Panc1 (cell line): ENCODE results near the gene PHRF1. TPM values are rescaled to one million over a fixed set of nuclear protein-coding genes. Genes with fewer than 3 reads are reported as not detected.

Source experiments
- ATAC-seq: fragments of 200-7000 bp; cut with Tn5 transposase; 2 replicates; pipeline ENCODE4 v1.9.1; 2020; ENCODE audit warnings: mild to moderate bottlenecking, moderate library complexity
- Bru-seq: library from RNA; stranded (reverse); fragments of 400-500 nt; gene quantifications from one replicate; lab custom pipeline; 2021; lab: Mats Ljungman, UMichigan
- BruChase-seq, 2 experiments: library from RNA; stranded (reverse); fragments of 400-500 nt; gene quantifications; one replicate each; lab custom pipeline; 2021; lab: Mats Ljungman, UMichigan
- BruUV-seq: library from RNA; stranded (reverse); fragments of 400-500 nt; replicated peaks from 2 replicates; lab custom pipeline; 2021; lab: Mats Ljungman, UMichigan
- CTCF ChIA-PET: fragments of 300-600 bp; sonication (Branson Sonifier 250); formaldehyde crosslinking; loops from one replicate; lab custom pipeline; 2022; ENCODE audit warnings: antibody characterized with exemption; lab: Charles Lee
- POLR2A ChIA-PET: fragments of 300-600 bp; sonication (Branson Sonifier 250); formaldehyde crosslinking; loops from one replicate; lab custom pipeline; 2022; ENCODE audit warnings: antibody characterized with exemption; lab: Charles Lee
- DNase-seq: peaks from one replicate; pipeline ENCODE4 v3.0.0-alpha.2; 2010; ENCODE audit warnings: low read depth, low spot score
- H3K27ac ChIP-seq: 2 replicates; pipeline ENCODE4 v1.5.1; 2011; ENCODE audit warnings: mild to moderate bottlenecking, low read length, inconsistent platforms
- H3K27me3 ChIP-seq: fragments of 200-500 bp; sonication (Bioruptor generic); 2 replicates; pipeline ENCODE4 v1.6.0; 2014; ENCODE audit warnings: low read length, inconsistent platforms; ENCODE audit not compliant: control insufficient read depth, insufficient read depth
- H3K36me3 ChIP-seq: fragments of 200-500 bp; sonication (Bioruptor generic); 2 replicates; pipeline ENCODE4 v1.5.1; 2014; ENCODE audit warnings: inconsistent platforms, mild to moderate bottlenecking, low read length, moderate library complexity; ENCODE audit not compliant: control insufficient read depth, insufficient read depth
- H3K4me1 ChIP-seq: 2 replicates; pipeline ENCODE4 v1.5.1; 2011; ENCODE audit warnings: inconsistent platforms, mild to moderate bottlenecking, low read length, moderate library complexity; ENCODE audit not compliant: control insufficient read depth, insufficient read depth
- H3K4me3 ChIP-seq, 2 experiments: 2 replicates each; pipeline ENCODE4 v1.5.1; 2011 to 2012; ENCODE audit warnings: low read depth in 2 of 2, low read length in 2 of 2, mild to moderate bottlenecking in 2 of 2, inconsistent platforms in 1 of 2, moderate library complexity in 1 of 2
- H3K9me3 ChIP-seq: fragments of 200-500 bp; sonication (Bioruptor generic); 2 replicates; pipeline ENCODE4 v1.5.1; 2014; ENCODE audit warnings: low read depth, mild to moderate bottlenecking, inconsistent platforms, low read length, moderate library complexity; ENCODE audit not compliant: control insufficient read depth, insufficient read depth
- POLR2AphosphoS5 ChIP-seq: IDR thresholded peaks from 2 replicates; pipeline ENCODE4 v1.6.1; 2012; ENCODE audit warnings: mild to moderate bottlenecking, low read depth, low read length, moderate library complexity
- SIN3A ChIP-seq: IDR thresholded peaks from 2 replicates; pipeline ENCODE4 v1.6.1; 2012; ENCODE audit warnings: low read depth, mild to moderate bottlenecking, low read length, moderate library complexity, borderline replicate concordance; ENCODE audit not compliant: insufficient read depth
- TCF7L2 ChIP-seq: IDR thresholded peaks from 2 replicates; pipeline ENCODE4 v1.6.1; 2011; ENCODE audit warnings: mild to moderate bottlenecking, low read depth, low read length, inconsistent platforms
- in situ Hi-C: cut with HindIII; loops from 2 replicates; pipeline ENCODE4 v1.10.0; 2016; ENCODE audit warnings: low sequenced_read_pairs, low pct_unique_long_range_greater_than_20kb
- intact Hi-C: fragments of 100-400 bp; cut with micrococcal nuclease; formaldehyde crosslinking; loops from one replicate; pipeline ENCODE4 v1.10.0; 2022; ENCODE audit not compliant: unreplicated experiment
- long read RNA-seq: library from polyadenylated mRNA; unstranded; transcript quantifications from one replicate; pipeline ENCODE4 v2.0.0, GENCODE V29; 2021; ENCODE audit not compliant: unreplicated experiment
- polyA plus RNA-seq: library from polyadenylated mRNA; unstranded; fragments of >200 nt; gene quantifications from one replicate; pipeline ENCODE4 v1.2.1, GENCODE V29; 2012; ENCODE audit warnings: missing spikeins; ENCODE audit not compliant: insufficient read length
- total RNA-seq: library from RNA; stranded (reverse); gene quantifications from one replicate; pipeline ENCODE4 v1.2.1, GENCODE V29; 2021; ENCODE audit not compliant: unreplicated experiment
- TF ChIP-seq, protein P1 (sequence below), 2 experiments: IDR thresholded peaks; 2 replicates each; pipeline ENCODE4 v1.6.1; 2011 to 2012; ENCODE audit warnings: low read depth in 2 of 2, control low read depth in 1 of 2, low read length in 1 of 2, mild to moderate bottlenecking in 1 of 2, moderate library complexity in 1 of 2; ENCODE audit not compliant: insufficient read depth in 1 of 2

Gene PHRF1, protein sequence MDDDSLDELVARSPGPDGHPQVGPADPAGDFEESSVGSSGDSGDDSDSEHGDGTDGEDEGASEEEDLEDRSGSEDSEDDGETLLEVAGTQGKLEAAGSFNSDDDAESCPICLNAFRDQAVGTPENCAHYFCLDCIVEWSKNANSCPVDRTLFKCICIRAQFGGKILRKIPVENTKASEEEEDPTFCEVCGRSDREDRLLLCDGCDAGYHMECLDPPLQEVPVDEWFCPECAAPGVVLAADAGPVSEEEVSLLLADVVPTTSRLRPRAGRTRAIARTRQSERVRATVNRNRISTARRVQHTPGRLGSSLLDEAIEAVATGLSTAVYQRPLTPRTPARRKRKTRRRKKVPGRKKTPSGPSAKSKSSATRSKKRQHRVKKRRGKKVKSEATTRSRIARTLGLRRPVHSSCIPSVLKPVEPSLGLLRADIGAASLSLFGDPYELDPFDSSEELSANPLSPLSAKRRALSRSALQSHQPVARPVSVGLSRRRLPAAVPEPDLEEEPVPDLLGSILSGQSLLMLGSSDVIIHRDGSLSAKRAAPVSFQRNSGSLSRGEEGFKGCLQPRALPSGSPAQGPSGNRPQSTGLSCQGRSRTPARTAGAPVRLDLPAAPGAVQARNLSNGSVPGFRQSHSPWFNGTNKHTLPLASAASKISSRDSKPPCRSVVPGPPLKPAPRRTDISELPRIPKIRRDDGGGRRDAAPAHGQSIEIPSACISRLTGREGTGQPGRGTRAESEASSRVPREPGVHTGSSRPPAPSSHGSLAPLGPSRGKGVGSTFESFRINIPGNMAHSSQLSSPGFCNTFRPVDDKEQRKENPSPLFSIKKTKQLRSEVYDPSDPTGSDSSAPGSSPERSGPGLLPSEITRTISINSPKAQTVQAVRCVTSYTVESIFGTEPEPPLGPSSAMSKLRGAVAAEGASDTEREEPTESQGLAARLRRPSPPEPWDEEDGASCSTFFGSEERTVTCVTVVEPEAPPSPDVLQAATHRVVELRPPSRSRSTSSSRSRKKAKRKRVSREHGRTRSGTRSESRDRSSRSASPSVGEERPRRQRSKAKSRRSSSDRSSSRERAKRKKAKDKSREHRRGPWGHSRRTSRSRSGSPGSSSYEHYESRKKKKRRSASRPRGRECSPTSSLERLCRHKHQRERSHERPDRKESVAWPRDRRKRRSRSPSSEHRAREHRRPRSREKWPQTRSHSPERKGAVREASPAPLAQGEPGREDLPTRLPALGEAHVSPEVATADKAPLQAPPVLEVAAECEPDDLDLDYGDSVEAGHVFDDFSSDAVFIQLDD (N-terminal part only)
- total RNA-seq (90.6 TPM), Bru-seq, nascent RNA (percentile 90 among the genes with signal in this experiment), BruChase-seq, experiment 1, labeled RNA remaining after a 2-hour chase (percentile 93 among the genes with signal in this experiment), BruChase-seq, experiment 2, labeled RNA remaining after a 6-hour chase (percentile 92 among the genes with signal in this experiment)
- 83.1 TPM for polyA plus RNA-seq
- long read RNA-seq, full-length matches to known transcripts = 18 of 212 reads
- long read RNA-seq, partial matches to known transcripts = 174 of 212 reads
- long read RNA-seq, other reads (novel, unspliced or antisense) = 20 of 212 reads

DNA sequence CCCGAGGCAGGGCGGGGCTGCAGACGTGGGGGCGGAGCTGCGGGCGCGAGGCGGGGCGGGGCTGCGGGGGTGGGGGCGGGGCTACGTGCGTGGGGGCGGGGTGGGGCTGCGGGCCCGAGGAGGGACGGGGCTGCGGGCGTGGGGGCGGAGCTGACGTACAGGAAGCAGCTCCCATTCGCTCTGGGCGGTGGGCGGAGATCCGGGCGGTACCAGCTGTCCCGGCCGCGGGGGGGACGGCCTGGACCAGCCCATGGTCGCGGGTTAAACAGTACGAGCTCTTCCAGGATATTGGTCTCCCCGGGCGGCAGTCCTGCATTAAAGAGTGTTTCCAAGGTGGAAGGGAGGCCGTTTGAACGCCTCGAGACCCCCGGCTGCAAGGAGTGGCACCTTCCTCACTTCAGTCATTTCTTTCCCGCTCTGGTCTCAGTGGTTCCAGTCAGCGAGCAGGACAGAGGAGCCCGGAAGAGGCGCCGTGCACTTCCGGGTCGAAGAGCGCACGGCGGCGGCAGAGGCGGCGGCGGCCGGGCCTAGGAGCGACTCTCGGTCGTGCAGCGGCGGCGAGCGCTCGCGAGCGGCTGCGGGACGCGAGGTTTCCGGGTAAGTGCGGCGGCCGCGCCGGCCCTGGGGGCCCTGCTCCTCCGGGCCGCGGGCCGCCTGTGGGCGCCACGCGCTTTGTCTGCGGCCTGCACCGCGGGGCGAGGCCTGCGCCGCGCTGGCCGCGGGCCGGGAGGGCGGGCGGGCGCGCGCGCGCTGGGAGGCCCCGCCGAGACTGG lies at the start of gene PHRF1:
Gene PHRF1 (plus strand): TSS at position 475 of the 773 bp plus-strand sequence. CDS start 5,043 bp downstream, outside the sequence.
- no peaks in the 10 kb centered on the region for H3K9me3 ChIP-seq
- TF ChIP-seq, protein P1, sequence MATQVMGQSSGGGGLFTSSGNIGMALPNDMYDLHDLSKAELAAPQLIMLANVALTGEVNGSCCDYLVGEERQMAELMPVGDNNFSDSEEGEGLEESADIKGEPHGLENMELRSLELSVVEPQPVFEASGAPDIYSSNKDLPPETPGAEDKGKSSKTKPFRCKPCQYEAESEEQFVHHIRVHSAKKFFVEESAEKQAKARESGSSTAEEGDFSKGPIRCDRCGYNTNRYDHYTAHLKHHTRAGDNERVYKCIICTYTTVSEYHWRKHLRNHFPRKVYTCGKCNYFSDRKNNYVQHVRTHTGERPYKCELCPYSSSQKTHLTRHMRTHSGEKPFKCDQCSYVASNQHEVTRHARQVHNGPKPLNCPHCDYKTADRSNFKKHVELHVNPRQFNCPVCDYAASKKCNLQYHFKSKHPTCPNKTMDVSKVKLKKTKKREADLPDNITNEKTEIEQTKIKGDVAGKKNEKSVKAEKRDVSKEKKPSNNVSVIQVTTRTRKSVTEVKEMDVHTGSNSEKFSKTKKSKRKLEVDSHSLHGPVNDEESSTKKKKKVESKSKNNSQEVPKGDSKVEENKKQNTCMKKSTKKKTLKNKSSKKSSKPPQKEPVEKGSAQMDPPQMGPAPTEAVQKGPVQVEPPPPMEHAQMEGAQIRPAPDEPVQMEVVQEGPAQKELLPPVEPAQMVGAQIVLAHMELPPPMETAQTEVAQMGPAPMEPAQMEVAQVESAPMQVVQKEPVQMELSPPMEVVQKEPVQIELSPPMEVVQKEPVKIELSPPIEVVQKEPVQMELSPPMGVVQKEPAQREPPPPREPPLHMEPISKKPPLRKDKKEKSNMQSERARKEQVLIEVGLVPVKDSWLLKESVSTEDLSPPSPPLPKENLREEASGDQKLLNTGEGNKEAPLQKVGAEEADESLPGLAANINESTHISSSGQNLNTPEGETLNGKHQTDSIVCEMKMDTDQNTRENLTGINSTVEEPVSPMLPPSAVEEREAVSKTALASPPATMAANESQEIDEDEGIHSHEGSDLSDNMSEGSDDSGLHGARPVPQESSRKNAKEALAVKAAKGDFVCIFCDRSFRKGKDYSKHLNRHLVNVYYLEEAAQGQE (IDR thresholded peaks at IDR 0.05; ENCODE audit: insufficient read depth in 1 of 2, low read depth in 2 of 2, low read length in 1 of 2) = no peak
- TF ChIP-seq POLR2AphosphoS5 (peak; percentile 97), TCF7L2 (peak; percentile 71; the same call in 1 of the 2 replicates), SIN3A (peak; percentile 75; the same call in 1 of the 2 replicates)
- DNase-seq (peak; percentile 87), ATAC-seq (peak; percentile 94)
- no peaks in the 10 kb centered on the region for H3K27me3 ChIP-seq
- H3K4me1 ChIP-seq = peaks cover 37% of the 10 kb centered on the region
- POLR2A ChIA-PET = interaction anchor here (0.6 to 1.5 kb wide), 3 partner anchors 13 to 169 kb away, joined by 5 read pairs; no protein-coding TSS in a partner anchor
- intact Hi-C loops (no loop called here), in situ Hi-C loops (no loop called here)
- no TSS peak for BruUV-seq
- CTCF ChIA-PET = interaction anchor here (0.6 kb wide), 2 partner anchors 21 to 165 kb away, joined by 7 to 10 read pairs; no protein-coding TSS in a partner anchor
- H3K36me3 ChIP-seq = peaks cover 6% of the 10 kb centered on the region; the same call in 1 of the 2 replicates
- H3K27ac ChIP-seq = peak within 1 kb of the TSS; percentile 95
- H3K4me3 ChIP-seq = peak within 1 kb of the TSS; percentile 83 to 96

- intact Hi-C loops (no loop called here), in situ Hi-C loops (no loop called here)
- ATAC-seq (no peak), DNase-seq (no peak)
- ChIA-PET CTCF (no interaction called here), POLR2A (no interaction called here)
- TF ChIP-seq SIN3A (no peak), TCF7L2 (no peak)
- TF ChIP-seq, protein P1 (IDR thresholded peaks at IDR 0.05; ENCODE audit: insufficient read depth in 1 of 2, low read depth in 2 of 2, low read length in 1 of 2) = 0 out of 4 replicates have a peak, but pooled peaks of 1 of the 2 experiments have one; percentile 43
- no peak overlapping the region for H3K4me3 ChIP-seq
- H3K27me3 ChIP-seq = no peaks in the 10 kb centered on the region
- no peaks in the 10 kb centered on the region for H3K9me3 ChIP-seq
- H3K27ac ChIP-seq = no peak overlapping the region
- peaks cover 3% of the 10 kb centered on the region; the same call in 1 of the 2 replicates for H3K4me1 ChIP-seq
- peaks cover 1% of the 10 kb centered on the region; the same call in 1 of the 2 replicates for H3K36me3 ChIP-seq
- BruUV-seq = no TSS peak
Observed at GRCh38 chr11:528166-528814, 48.0 kb upstream of the PHRF1 start.
